DND-41 (cell line): ENCODE results near the gene PSTPIP2.

Experiments used
- ATAC-seq: fragments of 200-7000 bp; cut with Tn5 transposase; 3 replicates; pipeline ENCODE4 v1.9.1; 2021; ENCODE audit warnings: low read depth; ENCODE audit not compliant: insufficient read depth
- DNase-seq: peaks from one replicate; pipeline ENCODE4 v3.0.0-alpha.2; 2020
- H2AFZ ChIP-seq: 2 replicates; pipeline ENCODE4 v1.6.0; 2012; ENCODE audit warnings: low read depth, low read length
- H3K27ac ChIP-seq: 2 replicates; pipeline ENCODE4 v1.5.1; 2012; ENCODE audit warnings: low read length, inconsistent platforms
- H3K27me3 ChIP-seq: fragments of 200-600 bp; sonication (generic); 2 replicates; pipeline ENCODE4 v1.6.0; 2012; ENCODE audit warnings: low read length, mild to moderate bottlenecking, inconsistent platforms; ENCODE audit not compliant: insufficient read depth, poor library complexity
- H3K36me3 ChIP-seq: 2 replicates; pipeline ENCODE4 v1.5.1; 2012; ENCODE audit warnings: low read length, inconsistent platforms; ENCODE audit not compliant: insufficient read depth
- H3K4me1 ChIP-seq: 2 replicates; pipeline ENCODE4 v1.5.1; 2012; ENCODE audit warnings: mild to moderate bottlenecking, low read length; ENCODE audit not compliant: insufficient read depth
- H3K4me2 ChIP-seq: 2 replicates; pipeline ENCODE4 v1.6.0; 2012; ENCODE audit warnings: mild to moderate bottlenecking, moderate library complexity, low read length, inconsistent platforms; ENCODE audit not compliant: insufficient read depth
- H3K4me3 ChIP-seq, 2 experiments: fragments of 200-600 bp in 1 of 2; shearing (Covaris generic) in 1 of 2; 2 replicates each; pipeline ENCODE4 v1.5.1; 2012 to 2016; ENCODE audit warnings: inconsistent platforms in 2 of 2, low read length in 2 of 2, mild to moderate bottlenecking in 2 of 2, low read depth in 1 of 2, moderate library complexity in 1 of 2
- H3K79me2 ChIP-seq: 2 replicates; pipeline ENCODE4 v1.6.0; 2012; ENCODE audit warnings: low read length, inconsistent platforms; ENCODE audit not compliant: insufficient read depth
- H3K9ac ChIP-seq: 2 replicates; pipeline ENCODE4 v1.6.0; 2012; ENCODE audit warnings: low read depth, mild to moderate bottlenecking, inconsistent platforms, low read length, moderate library complexity
- H3K9me3 ChIP-seq: 2 replicates; pipeline ENCODE4 v1.5.1; 2012; ENCODE audit warnings: low read length, moderate library complexity, mild to moderate bottlenecking, inconsistent platforms; ENCODE audit not compliant: insufficient read depth, severe bottlenecking
- H4K20me1 ChIP-seq: 2 replicates; pipeline ENCODE4 v1.6.0; 2012; ENCODE audit warnings: low read length; ENCODE audit not compliant: insufficient read depth
- CTCF ChIP-seq: IDR thresholded peaks from 2 replicates; pipeline ENCODE4 v1.5.1; 2012; ENCODE audit warnings: borderline replicate concordance, low read length, moderate library complexity, mild to moderate bottlenecking; ENCODE audit not compliant: poor library complexity, severe bottlenecking; ENCODE audit errors: extremely low read depth
- EZH2 ChIP-seq: IDR thresholded peaks from 3 replicates; pipeline ENCODE4 v1.6.1; 2012; ENCODE audit warnings: borderline replicate concordance, low read depth, mild to moderate bottlenecking, moderate library complexity, low read length, inconsistent platforms; ENCODE audit not compliant: severe bottlenecking

Gene PSTPIP2

GRCh38 chr18:46109386-46109785, 37.3 kb upstream of the PSTPIP2 start:
- Histone ChIP-seq H3K27me3 (no peaks in the 10 kb centered on the region), H2AFZ (no peak overlapping the region), H3K27ac (no peak overlapping the region), H3K9ac (no peak overlapping the region), H3K36me3 (peaks cover 67% of the 10 kb centered on the region), H3K4me3 (no peak overlapping the region), H3K79me2 (peaks cover 77% of the 10 kb centered on the region), H3K9me3 (no peaks in the 10 kb centered on the region), H3K4me1 (peaks cover 44% of the 10 kb centered on the region), H4K20me1 (no peaks in the 10 kb centered on the region), H3K4me2 (no peak overlapping the region)
- no peak for ATAC-seq
- DNase-seq: no peak
- TF ChIP-seq EZH2 (no peak), CTCF (no peak)

- H3K9me3 ChIP-seq: no peaks in the 10 kb centered on the region
- peaks cover 63% of the 10 kb centered on the region for H3K79me2 ChIP-seq
- peaks cover 33% of the 10 kb centered on the region for H3K36me3 ChIP-seq
- DNase-seq (peak; percentile 93), ATAC-seq (peak; percentile 95)
- no peaks in the 10 kb centered on the region for H3K27me3 ChIP-seq
- no peak for TF ChIP-seq CTCF
- TF ChIP-seq EZH2: no peak
- peak within 1 kb of the TSS; percentile 85 for H3K9ac ChIP-seq
- H3K4me2 ChIP-seq: peak within 1 kb of the TSS; percentile 70
- H3K4me3 ChIP-seq: peak within 1 kb of the TSS; percentile 72 to 86
- peaks cover 55% of the 10 kb centered on the region for H3K4me1 ChIP-seq
- no peaks in the 10 kb centered on the region for H4K20me1 ChIP-seq
- peak within 1 kb of the TSS; percentile 95 for H2AFZ ChIP-seq
- H3K27ac ChIP-seq: peak within 1 kb of the TSS; percentile 87
Observed at GRCh38 chr18:46104128-46104911, 32.3 kb upstream of the PSTPIP2 start, which contains the start of gene HAUS1. Gene HAUS1 (plus strand): TSS chr18:46104385. CDS start chr18:46104412, 27 bp downstream.

- Histone ChIP-seq H3K27ac (no peak overlapping the region), H3K9me3 (no peaks in the 10 kb centered on the region), H3K36me3 (peaks cover 16% of the 10 kb centered on the region), H2AFZ (no peak overlapping the region), H3K79me2 (peaks cover 61% of the 10 kb centered on the region), H3K9ac (no peak overlapping the region), H3K4me3 (no peak overlapping the region), H4K20me1 (peaks cover 11% of the 10 kb centered on the region; the same call in 1 of the 2 replicates), H3K4me2 (no peak overlapping the region), H3K4me1 (peaks cover 53% of the 10 kb centered on the region), H3K27me3 (no peaks in the 10 kb centered on the region)
- no peak for TF ChIP-seq EZH2
- TF ChIP-seq CTCF: no peak
- no peak for DNase-seq
- no peak for ATAC-seq
Observed at GRCh38 chr18:46099463-46099862, 27.4 kb upstream of the PSTPIP2 start.
